ENCODE data around the gene BICD2.

- TF ChIP-seq CHD2 (IDR thresholded peaks at IDR 0.05; ENCODE audit: low read depth, low read length) (no peak), ZNF133 (CRISPR knock-in tag; IDR thresholded peaks at IDR 0.05) (no peak), EP300 (IDR thresholded peaks at IDR 0.05; ENCODE audit: low read length) (no peak), CTCF (IDR thresholded peaks at IDR 0.05 in 2 of 3, conservative IDR thresholded peaks at IDR 0.05 in 1 of 3; ENCODE audit: insufficient read depth in 2 of 3, low read depth in 1 of 3, low read length in 3 of 3) (no peak), CEBPG (CRISPR knock-in tag; IDR thresholded peaks at IDR 0.05) (no peak), CEBPG (tag; conservative IDR thresholded peaks at IDR 0.05 in 1 of 2, IDR thresholded peaks at IDR 0.05 in 1 of 2) (no peak), HNRNPK (IDR thresholded peaks at IDR 0.05; ENCODE audit: low read depth, low read length, poor library complexity, severe bottlenecking) (no peak), TAF1 (IDR thresholded peaks at IDR 0.05; ENCODE audit: control insufficient read depth, extremely low read depth, insufficient read depth, low read length, severe bottlenecking) (no peak), FOSL1 (tag; conservative IDR thresholded peaks at IDR 0.05) (no peak), NR1H2 (CRISPR knock-in tag; IDR thresholded peaks at IDR 0.05) (no peak), RNF2 (IDR thresholded peaks at IDR 0.05) (no peak), CCNT2 (IDR thresholded peaks at IDR 0.05; ENCODE audit: borderline replicate concordance, extremely low read depth, insufficient read length, low read depth, low read length) (no peak), GATAD2B (IDR thresholded peaks at IDR 0.05; ENCODE audit: borderline replicate concordance) (no peak), ATF2 (CRISPR knock-in tag; IDR thresholded peaks at IDR 0.05) (no peak), NFYB (IDR thresholded peaks at IDR 0.05; ENCODE audit: extremely low read depth, insufficient read length) (no peak)
These were observed 11.7 kb downstream of the BICD2 start for GRCh38 chr9:92752812-92753404.
